Keratinocyte (primary cell): Measurements from ENCODE around the gene RBP5. TPM values are rescaled to one million over a fixed set of nuclear protein-coding genes. Genes with fewer than 3 reads are reported as not detected.

Experiments used
- DNase-seq: peaks from one replicate; pipeline ENCODE4 v3.0.0-alpha.2; 2011; ENCODE audit warnings: low read depth, missing footprints, low spot score
- FAIRE-seq: peaks from 2 replicates; lab custom pipeline; 2011; peaks lifted over from hg19 to GRCh38; lab: Jason Lieb, UNC
- H2AFZ ChIP-seq: 2 replicates; pipeline ENCODE4 v1.6.0; 2012; ENCODE audit warnings: low read length, control low read depth, inconsistent platforms; ENCODE audit not compliant: control insufficient read depth
- H3K27ac ChIP-seq: 2 replicates; pipeline ENCODE4 v1.5.1; 2011; ENCODE audit warnings: low read length; ENCODE audit not compliant: control insufficient read depth, insufficient read depth
- H3K27me3 ChIP-seq: 3 replicates; pipeline ENCODE4 v1.6.0; 2011; ENCODE audit warnings: low read length; ENCODE audit not compliant: control insufficient read depth, insufficient read depth; ENCODE audit errors: extremely low read depth
- H3K36me3 ChIP-seq, 2 experiments: 2 replicates in 1 of 2; 3 replicates in 1 of 2; pipeline ENCODE4 v1.5.1; 2011; ENCODE audit warnings: low read length in 2 of 2, mild to moderate bottlenecking in 1 of 2; ENCODE audit not compliant: control insufficient read depth in 2 of 2, insufficient read depth in 2 of 2; ENCODE audit errors: extremely low read depth in 1 of 2
- H3K4me1 ChIP-seq: 3 replicates; pipeline ENCODE4 v1.5.1; 2011; ENCODE audit warnings: low read length; ENCODE audit not compliant: control insufficient read depth, insufficient read depth; ENCODE audit errors: extremely low read depth
- H3K4me2 ChIP-seq: 3 replicates; pipeline ENCODE4 v1.6.0; 2011; ENCODE audit warnings: low read depth, low read length; ENCODE audit not compliant: control insufficient read depth, insufficient read depth; ENCODE audit errors: extremely low read depth
- H3K4me3 ChIP-seq, 3 experiments: fragments of 200-600 bp in 1 of 3; sonication (generic) in 1 of 3; 2 replicates in 2 of 3; 3 replicates in 1 of 3; pipeline ENCODE4 v1.5.1; 2011 to 2016; ENCODE audit warnings: low read length in 3 of 3, mild to moderate bottlenecking in 3 of 3, control low read depth in 2 of 3, inconsistent platforms in 1 of 3, low read depth in 1 of 3, mixed read lengths in 1 of 3, mixed run types in 1 of 3, moderate library complexity in 1 of 3; ENCODE audit not compliant: control insufficient read depth in 2 of 3, insufficient read depth in 2 of 3; ENCODE audit errors: extremely low read depth in 1 of 3
- H3K79me2 ChIP-seq: 2 replicates; pipeline ENCODE4 v1.6.0; 2012; ENCODE audit warnings: low read length; ENCODE audit not compliant: control insufficient read depth, insufficient read depth
- H3K9ac ChIP-seq: 3 replicates; pipeline ENCODE4 v1.6.0; 2011; ENCODE audit warnings: low read length; ENCODE audit not compliant: control insufficient read depth, insufficient read depth; ENCODE audit errors: extremely low read depth
- H3K9me1 ChIP-seq: 3 replicates; pipeline ENCODE4 v1.6.0; 2011; ENCODE audit warnings: low read length; ENCODE audit not compliant: control insufficient read depth, insufficient read depth; ENCODE audit errors: extremely low read depth
- H3K9me3 ChIP-seq: 2 replicates; pipeline ENCODE4 v1.5.1; 2012; ENCODE audit warnings: low read depth, low read length; ENCODE audit not compliant: control insufficient read depth
- H4K20me1 ChIP-seq: 3 replicates; pipeline ENCODE4 v1.6.0; 2011; ENCODE audit warnings: low read length; ENCODE audit not compliant: control insufficient read depth, insufficient read depth; ENCODE audit errors: extremely low read depth
- CTCF ChIP-seq, 3 experiments: IDR thresholded peaks in 1 of 3; conservative IDR thresholded peaks in 1 of 3; optimal IDR thresholded peaks in 1 of 3; 2 replicates in 2 of 3; 3 replicates in 1 of 3; pipeline versions ENCODE3 to v1.5.1; 2011; ENCODE audit warnings: low read length in 3 of 3, mild to moderate bottlenecking in 3 of 3, moderate library complexity in 2 of 3, control low read depth in 1 of 3, inconsistent platforms in 1 of 3; ENCODE audit not compliant: insufficient read depth in 2 of 3; ENCODE audit errors: extremely low read depth in 1 of 3
- EZH2 ChIP-seq: IDR thresholded peaks from one replicate; pipeline ENCODE4 v1.6.1; 2012; ENCODE audit warnings: inconsistent platforms, mild to moderate bottlenecking, low read length, moderate library complexity
- dilution Hi-C: fragments of 300-500 bp; cut with MboI; formaldehyde crosslinking; loops from one replicate; pipeline ENCODE4 v1.7.0; 2020; ENCODE audit warnings: low sequenced_read_pairs; ENCODE audit not compliant: extremely low pct_ligation_motif_present
- polyA plus RNA-seq, 5 experiments: library from polyadenylated mRNA; depleted of rRNA in 3 of 5; stranded (reverse) in 3 of 5; stranded (forward) in 1 of 5; unstranded in 1 of 5; fragments of >200 nt; gene quantifications; 1 replicate in 1 of 5; 2 replicates in 3 of 5; 3 replicates in 1 of 5; pipeline versions ENCODE4 v1.2.1 to v1.2.3, GENCODE V29; 2011 to 2012; ENCODE audit warnings: missing spikeins in 2 of 5, low read depth in 1 of 5, low replicate concordance in 1 of 5
- small RNA-seq, 3 experiments: library from RNA; depleted of rRNA; stranded (forward); fragments of <200 nt; gene quantifications; one replicate each; pipeline ENCODE3, GENCODE V24; 2012; ENCODE audit warnings: low read depth in 3 of 3, low replicate concordance in 1 of 3; ENCODE audit not compliant: insufficient read length in 3 of 3

Gene RBP5
- polyA plus RNA-seq, 1 donor (not counting 4 experiments of a cell fraction or from before 2014, with no cell fraction given), result not detected

DNA sequence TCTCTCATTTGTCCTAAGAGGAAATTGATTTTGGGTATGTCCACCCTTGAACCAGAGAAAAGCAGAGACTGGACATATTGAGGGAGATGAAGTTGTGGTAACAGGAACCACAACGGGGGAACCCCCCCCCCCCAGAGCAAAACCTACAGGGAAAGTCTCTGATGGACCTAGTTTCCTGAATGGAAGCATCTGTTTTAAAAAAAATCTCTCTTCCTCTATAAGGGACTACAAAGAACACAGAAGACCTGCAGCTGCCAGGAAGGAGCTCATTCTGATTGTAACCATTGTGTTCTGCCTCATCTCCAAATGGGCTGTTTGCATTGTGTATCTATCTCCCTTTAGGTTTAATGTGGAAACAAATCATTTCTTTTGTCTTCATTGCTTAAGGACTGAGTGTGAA is 54.7 kb downstream of the RBP5 start:
- Histone ChIP-seq H3K79me2 (no peaks in the 10 kb centered on the region), H3K36me3 (no peaks in the 10 kb centered on the region), H3K9ac (no peak overlapping the region), H3K27me3 (no peaks in the 10 kb centered on the region), H3K4me2 (no peak overlapping the region), H4K20me1 (no peaks in the 10 kb centered on the region), H3K9me1 (peaks cover under 1% of the 10 kb centered on the region), H3K4me1 (peaks cover 8% of the 10 kb centered on the region), H3K4me3 (no peak overlapping the region), H3K9me3 (no peaks in the 10 kb centered on the region), H2AFZ (no peak overlapping the region), H3K27ac (no peak overlapping the region)
- dilution Hi-C loops, result no loop called here
- DNase-seq (no peak), FAIRE-seq (no peak)
- TF ChIP-seq EZH2, result no peak
- TF ChIP-seq CTCF (optimal IDR thresholded peaks at IDR 0.05 in 1 of 3, IDR thresholded peaks at IDR 0.05 in 1 of 3, conservative IDR thresholded peaks at IDR 0.05 in 1 of 3; ENCODE audit: extremely low read depth in 1 of 3, insufficient read depth in 2 of 3, low read length in 3 of 3), result no peak

Small RNAs within 50 kb of the gene (small RNA-seq; reads per million reads assigned to genes)
- gene RNU6-485P, result 0 to 0.25 (median 0) reads per million in 3 experiments

Other genes with a start within 250 kb of the RBP5 start
- 6.2 to 7.1 TPM (median 6.3 TPM) in 3 replicates for gene LRRC23, start 224.1 kb downstream of the RBP5 start, polyA plus RNA-seq
- 0.87 to 1.7 TPM (median 1.1 TPM) in 3 replicates for gene ENO2, start 214.3 kb downstream of the RBP5 start, polyA plus RNA-seq
- gene ATN1, start 200.9 kb downstream of the RBP5 start, polyA plus RNA-seq, result 4.8 to 7.8 TPM (median 6.2 TPM) in 3 replicates
- gene RNU7-1, start 185.1 kb downstream of the RBP5 start, polyA plus RNA-seq, result not detected in 3 replicates
- 121 to 211 TPM (median 137 TPM) in 3 replicates for gene C12orf57, start 184.9 kb downstream of the RBP5 start, polyA plus RNA-seq
- 18.7 to 21.0 TPM (median 19.7 TPM) in 3 replicates for gene PTPN6, start 177.5 kb downstream of the RBP5 start, polyA plus RNA-seq
- 225 to 270 TPM (median 244 TPM) in 3 replicates for gene PHB2, start 158.2 kb downstream of the RBP5 start, polyA plus RNA-seq
- 61.6 to 104 TPM (median 76.9 TPM) in 3 replicates for gene EMG1, start 158.0 kb downstream of the RBP5 start, polyA plus RNA-seq
- gene LPCAT3, start 110.4 kb downstream of the RBP5 start, polyA plus RNA-seq, result 51.0 to 69.1 TPM (median 52.0 TPM) in 3 replicates
- gene C1S, start 68.2 kb downstream of the RBP5 start, polyA plus RNA-seq, result 1.9 to 6.0 TPM (median 2.6 TPM) in 3 replicates
- gene C1R, start 36.4 kb downstream of the RBP5 start, polyA plus RNA-seq, result 2.8 to 8.0 TPM (median 3.2 TPM) in 3 replicates
- 8.5 to 13.5 TPM (median 9.3 TPM) in 3 replicates for gene C1RL, start 19.7 kb downstream of the RBP5 start, polyA plus RNA-seq
- 12.8 to 21.6 TPM (median 15.2 TPM) in 3 replicates for gene CLSTN3, start 1.5 kb upstream of the RBP5 start, polyA plus RNA-seq
- 10.8 to 17.2 TPM (median 14.4 TPM) in 3 replicates for gene PEX5, start 60.8 kb upstream of the RBP5 start, polyA plus RNA-seq
- gene ACSM4, start 175.2 kb upstream of the RBP5 start, polyA plus RNA-seq, result not detected in 3 replicates